Measurements from ENCODE around the gene TMEM225.

The TMEM225 gene, protein sequence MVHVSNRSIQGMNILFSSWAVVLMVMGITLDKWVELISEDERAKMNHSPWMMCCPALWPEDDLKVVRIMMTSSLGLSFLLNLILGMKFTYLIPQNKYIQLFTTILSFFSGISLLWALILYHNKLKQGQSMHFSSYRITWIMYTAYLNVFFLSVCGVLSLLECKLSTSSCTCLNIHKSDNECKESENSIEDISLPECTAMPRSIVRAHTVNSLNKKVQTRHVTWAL

GRCh38 chr11:123885570-123885969 is at the start of gene TMEM225:
Gene TMEM225 (minus strand): TSS chr11:123885670. CDS start chr11:123885425, 245 bp downstream.
- no peak for TF ChIP-seq SNAI2 (CRISPR knock-in tag; IDR thresholded peaks at IDR 0.05)
- no peak for ATAC-seq

DNA sequence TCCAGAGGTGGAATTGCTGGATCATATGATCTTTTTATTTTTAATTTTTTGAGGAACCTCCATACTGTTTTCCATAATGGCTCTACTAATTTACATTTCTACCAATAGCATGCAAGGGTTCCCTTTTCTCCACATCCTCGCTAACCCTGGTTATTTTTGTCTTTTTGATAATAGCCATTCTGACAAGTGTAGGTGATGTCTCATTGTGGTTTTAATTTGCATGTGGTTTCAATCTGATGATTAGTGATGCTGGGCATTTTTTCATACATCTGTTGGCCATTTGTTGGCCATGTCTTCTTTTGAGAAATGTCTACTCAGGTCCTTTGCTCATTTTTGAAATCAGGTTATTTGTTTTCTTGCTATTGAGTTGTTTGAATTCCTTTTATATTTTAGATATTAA is 38.6 kb upstream of the TMEM225 start:
- no peak for ATAC-seq
- TF ChIP-seq ZC3H10 (CRISPR knock-in tag; IDR thresholded peaks at IDR 0.05) (no peak), BACH2 (CRISPR knock-in tag; IDR thresholded peaks at IDR 0.05; ENCODE audit: borderline replicate concordance) (no peak), ZNF565 (CRISPR knock-in tag; conservative IDR thresholded peaks at IDR 0.05; ENCODE audit: low read depth) (no peak)

DNA sequence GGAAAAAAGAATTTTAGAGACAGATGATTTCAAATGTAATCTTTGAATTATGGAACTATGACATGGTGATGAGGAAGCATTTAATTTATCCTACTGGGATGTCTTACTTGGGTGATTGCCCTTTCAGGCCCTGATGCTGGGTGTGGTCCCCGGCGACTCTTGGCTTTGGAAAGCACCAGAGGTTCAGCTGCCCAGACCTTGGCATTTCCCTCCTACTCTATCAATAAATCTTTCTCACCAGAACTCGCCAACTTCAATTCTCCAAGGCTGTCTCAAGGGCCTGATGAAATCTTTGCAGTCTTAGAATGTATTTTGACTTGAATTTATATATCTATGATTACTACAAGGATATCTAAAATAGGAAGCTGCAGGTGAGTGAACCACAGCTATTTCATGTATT is 35.5 kb upstream of the TMEM225 start:
- TF ChIP-seq CSDC2 (CRISPR knock-in tag; IDR thresholded peaks at IDR 0.05) (no peak), CREB5 (CRISPR knock-in tag; IDR thresholded peaks at IDR 0.05; ENCODE audit: low read depth) (no peak), ISL1 (CRISPR knock-in tag; IDR thresholded peaks at IDR 0.05) (no peak), ZFP3 (CRISPR knock-in tag; IDR thresholded peaks at IDR 0.05) (no peak)
- TF ChIP-seq, protein P1, sequence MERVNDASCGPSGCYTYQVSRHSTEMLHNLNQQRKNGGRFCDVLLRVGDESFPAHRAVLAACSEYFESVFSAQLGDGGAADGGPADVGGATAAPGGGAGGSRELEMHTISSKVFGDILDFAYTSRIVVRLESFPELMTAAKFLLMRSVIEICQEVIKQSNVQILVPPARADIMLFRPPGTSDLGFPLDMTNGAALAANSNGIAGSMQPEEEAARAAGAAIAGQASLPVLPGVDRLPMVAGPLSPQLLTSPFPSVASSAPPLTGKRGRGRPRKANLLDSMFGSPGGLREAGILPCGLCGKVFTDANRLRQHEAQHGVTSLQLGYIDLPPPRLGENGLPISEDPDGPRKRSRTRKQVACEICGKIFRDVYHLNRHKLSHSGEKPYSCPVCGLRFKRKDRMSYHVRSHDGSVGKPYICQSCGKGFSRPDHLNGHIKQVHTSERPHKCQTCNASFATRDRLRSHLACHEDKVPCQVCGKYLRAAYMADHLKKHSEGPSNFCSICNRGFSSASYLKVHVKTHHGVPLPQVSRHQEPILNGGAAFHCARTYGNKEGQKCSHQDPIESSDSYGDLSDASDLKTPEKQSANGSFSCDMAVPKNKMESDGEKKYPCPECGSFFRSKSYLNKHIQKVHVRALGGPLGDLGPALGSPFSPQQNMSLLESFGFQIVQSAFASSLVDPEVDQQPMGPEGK (CRISPR knock-in tag; IDR thresholded peaks at IDR 0.05; ENCODE audit: borderline replicate concordance) = no peak
- TF ChIP-seq, protein P2, sequence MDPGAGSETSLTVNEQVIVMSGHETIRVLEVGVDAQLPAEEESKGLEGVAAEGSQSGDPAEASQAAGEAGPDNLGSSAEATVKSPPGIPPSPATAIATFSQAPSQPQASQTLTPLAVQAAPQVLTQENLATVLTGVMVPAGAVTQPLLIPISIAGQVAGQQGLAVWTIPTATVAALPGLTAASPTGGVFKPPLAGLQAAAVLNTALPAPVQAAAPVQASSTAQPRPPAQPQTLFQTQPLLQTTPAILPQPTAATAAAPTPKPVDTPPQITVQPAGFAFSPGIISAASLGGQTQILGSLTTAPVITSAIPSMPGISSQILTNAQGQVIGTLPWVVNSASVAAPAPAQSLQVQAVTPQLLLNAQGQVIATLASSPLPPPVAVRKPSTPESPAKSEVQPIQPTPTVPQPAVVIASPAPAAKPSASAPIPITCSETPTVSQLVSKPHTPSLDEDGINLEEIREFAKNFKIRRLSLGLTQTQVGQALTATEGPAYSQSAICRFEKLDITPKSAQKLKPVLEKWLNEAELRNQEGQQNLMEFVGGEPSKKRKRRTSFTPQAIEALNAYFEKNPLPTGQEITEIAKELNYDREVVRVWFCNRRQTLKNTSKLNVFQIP (CRISPR knock-in tag; IDR thresholded peaks at IDR 0.05; ENCODE audit: borderline replicate concordance, low read depth) = no peak
- ATAC-seq = no peak

DNA sequence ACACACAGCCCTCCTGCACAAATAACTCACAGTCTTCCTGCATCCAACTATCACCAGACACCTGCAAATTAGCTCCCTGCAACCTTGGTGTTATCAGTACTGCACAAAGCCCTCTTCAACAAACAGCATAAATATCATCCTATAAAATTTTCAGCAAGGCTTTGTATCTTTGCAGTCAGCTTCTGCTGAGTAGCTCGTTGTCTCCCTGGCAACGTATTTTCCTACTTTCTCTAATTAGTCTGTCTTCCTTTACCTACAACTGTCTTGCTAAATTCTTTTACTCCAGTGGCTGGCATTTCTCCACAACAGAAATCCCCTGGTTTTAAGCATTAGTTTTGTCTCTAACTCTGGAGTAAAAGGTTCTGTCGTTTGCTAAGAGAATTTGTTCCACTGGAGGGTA is 20.4 kb upstream of the TMEM225 start:
- TF ChIP-seq ZFP30 (CRISPR knock-in tag; IDR thresholded peaks at IDR 0.05) = no peak
- no peak for TF ChIP-seq TCF4 (CRISPR knock-in tag; IDR thresholded peaks at IDR 0.05; ENCODE audit: borderline replicate concordance)
- no peak for TF ChIP-seq BACH2 (CRISPR knock-in tag; IDR thresholded peaks at IDR 0.05; ENCODE audit: borderline replicate concordance)
- TF ChIP-seq PPARA (CRISPR knock-in tag; IDR thresholded peaks at IDR 0.05; ENCODE audit: borderline replicate concordance) = no peak
- TF ChIP-seq GLIS3 (CRISPR knock-in tag; IDR thresholded peaks at IDR 0.05) = no peak
- no peak for TF ChIP-seq RARB (CRISPR knock-in tag; IDR thresholded peaks at IDR 0.05)
- TF ChIP-seq TOX (CRISPR knock-in tag; IDR thresholded peaks at IDR 0.05; ENCODE audit: borderline replicate concordance) = no peak
- TF ChIP-seq CREB5 (CRISPR knock-in tag; IDR thresholded peaks at IDR 0.05; ENCODE audit: low read depth) = no peak
- TF ChIP-seq, protein P2 (CRISPR knock-in tag; IDR thresholded peaks at IDR 0.05; ENCODE audit: borderline replicate concordance, low read depth) = no peak
- TF ChIP-seq ZNF565 (CRISPR knock-in tag; conservative IDR thresholded peaks at IDR 0.05; ENCODE audit: low read depth) = no peak
- no peak for TF ChIP-seq ZFP3 (CRISPR knock-in tag; IDR thresholded peaks at IDR 0.05)
- no peak for TF ChIP-seq SNAI2 (CRISPR knock-in tag; IDR thresholded peaks at IDR 0.05)
- no peak for TF ChIP-seq ZC3H10 (CRISPR knock-in tag; IDR thresholded peaks at IDR 0.05)
- TF ChIP-seq ESRRG (CRISPR knock-in tag; IDR thresholded peaks at IDR 0.05) = no peak
- TF ChIP-seq ZNF70 (CRISPR knock-in tag; IDR thresholded peaks at IDR 0.05) = no peak
- no peak for TF ChIP-seq CSDC2 (CRISPR knock-in tag; IDR thresholded peaks at IDR 0.05)
- ATAC-seq = no peak

GRCh38 chr11:123904932-123905331 is 19.5 kb upstream of the TMEM225 start:
- no peak for ATAC-seq
- TF ChIP-seq GLIS3 (CRISPR knock-in tag; IDR thresholded peaks at IDR 0.05) (no peak), ISL1 (CRISPR knock-in tag; IDR thresholded peaks at IDR 0.05) (no peak), ZFP30 (CRISPR knock-in tag; IDR thresholded peaks at IDR 0.05) (no peak), OSR1 (CRISPR knock-in tag; IDR thresholded peaks at IDR 0.05) (no peak), SNAI2 (CRISPR knock-in tag; IDR thresholded peaks at IDR 0.05) (no peak), RARB (CRISPR knock-in tag; IDR thresholded peaks at IDR 0.05) (no peak), ZFP3 (CRISPR knock-in tag; IDR thresholded peaks at IDR 0.05) (no peak), ESRRG (CRISPR knock-in tag; IDR thresholded peaks at IDR 0.05) (no peak), CSRNP3 (CRISPR knock-in tag; IDR thresholded peaks at IDR 0.05) (no peak), CSDC2 (CRISPR knock-in tag; IDR thresholded peaks at IDR 0.05) (no peak)
- TF ChIP-seq, protein P1 (CRISPR knock-in tag; IDR thresholded peaks at IDR 0.05; ENCODE audit: borderline replicate concordance) = no peak
